D721Med (cell line): ENCODE results near the gene MICAL3.
"Not testable (repeated sequence)": the region's sequence is repeated elsewhere in the genome, so short reads cannot be mapped to it uniquely, and the experiment has no call there.

Experiments used
- DNase-seq: peaks from one replicate; pipeline ENCODE4 v3.0.0; 2011; ENCODE audit warnings: low spot score; ENCODE audit not compliant: insufficient read length
- FAIRE-seq: peaks from 2 replicates; lab custom pipeline; 2011; peaks lifted over from hg19 to GRCh38; lab: Jason Lieb, UNC
- TF ChIP-seq, protein P1 (sequence below): IDR thresholded peaks from 2 replicates; pipeline ENCODE4 v1.5.1; 2012; ENCODE audit warnings: mild to moderate bottlenecking, control low read depth; ENCODE audit not compliant: insufficient read depth; ENCODE audit errors: missing control alignments

MICAL3 gene

DNA sequence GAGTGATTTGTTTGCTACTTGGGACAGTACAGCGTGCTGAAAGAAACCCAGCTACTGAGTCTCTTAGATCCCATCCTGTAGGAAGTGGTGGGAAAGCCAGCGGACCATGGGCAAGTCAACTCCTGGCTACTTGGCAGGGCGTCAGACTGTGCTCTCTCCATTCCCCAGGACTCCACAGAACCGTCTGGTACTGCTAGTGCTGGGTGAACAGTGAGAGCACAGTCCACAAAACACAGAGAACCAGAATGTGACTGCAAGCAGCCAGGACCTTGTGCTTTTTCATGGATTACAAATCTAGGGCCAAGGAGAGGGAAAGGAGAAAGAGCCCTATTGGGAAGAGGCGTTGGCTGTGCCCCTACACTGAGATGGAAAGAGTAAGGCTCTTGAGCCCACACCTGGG, 260.3 kb downstream of the MICAL3 start:
- FAIRE-seq, result no peak
- DNase-seq, result no peak
- TF ChIP-seq, protein P1, sequence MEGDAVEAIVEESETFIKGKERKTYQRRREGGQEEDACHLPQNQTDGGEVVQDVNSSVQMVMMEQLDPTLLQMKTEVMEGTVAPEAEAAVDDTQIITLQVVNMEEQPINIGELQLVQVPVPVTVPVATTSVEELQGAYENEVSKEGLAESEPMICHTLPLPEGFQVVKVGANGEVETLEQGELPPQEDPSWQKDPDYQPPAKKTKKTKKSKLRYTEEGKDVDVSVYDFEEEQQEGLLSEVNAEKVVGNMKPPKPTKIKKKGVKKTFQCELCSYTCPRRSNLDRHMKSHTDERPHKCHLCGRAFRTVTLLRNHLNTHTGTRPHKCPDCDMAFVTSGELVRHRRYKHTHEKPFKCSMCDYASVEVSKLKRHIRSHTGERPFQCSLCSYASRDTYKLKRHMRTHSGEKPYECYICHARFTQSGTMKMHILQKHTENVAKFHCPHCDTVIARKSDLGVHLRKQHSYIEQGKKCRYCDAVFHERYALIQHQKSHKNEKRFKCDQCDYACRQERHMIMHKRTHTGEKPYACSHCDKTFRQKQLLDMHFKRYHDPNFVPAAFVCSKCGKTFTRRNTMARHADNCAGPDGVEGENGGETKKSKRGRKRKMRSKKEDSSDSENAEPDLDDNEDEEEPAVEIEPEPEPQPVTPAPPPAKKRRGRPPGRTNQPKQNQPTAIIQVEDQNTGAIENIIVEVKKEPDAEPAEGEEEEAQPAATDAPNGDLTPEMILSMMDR, result no peak

DNA sequence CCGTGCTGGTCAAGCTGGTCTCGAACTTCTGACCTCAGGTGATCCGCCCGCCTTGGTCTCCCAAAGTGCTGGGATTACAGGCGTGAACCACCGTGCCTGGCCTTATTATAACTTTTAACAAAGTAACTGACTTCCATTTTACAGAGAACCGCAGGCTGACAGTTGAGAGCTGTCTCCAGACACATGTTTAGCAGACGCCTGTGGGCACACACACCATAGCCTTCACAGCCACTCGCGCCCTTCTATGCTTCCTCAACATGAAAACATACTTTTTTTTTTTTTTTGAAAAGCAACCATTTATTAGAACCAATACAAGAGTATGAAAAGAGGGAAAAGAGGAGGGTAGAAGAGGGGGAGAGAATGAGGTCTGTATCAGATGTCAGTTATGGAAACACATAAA, 260.9 kb downstream of the MICAL3 start:
- FAIRE-seq, DNase-seq: not testable (repeated sequence)

DNA sequence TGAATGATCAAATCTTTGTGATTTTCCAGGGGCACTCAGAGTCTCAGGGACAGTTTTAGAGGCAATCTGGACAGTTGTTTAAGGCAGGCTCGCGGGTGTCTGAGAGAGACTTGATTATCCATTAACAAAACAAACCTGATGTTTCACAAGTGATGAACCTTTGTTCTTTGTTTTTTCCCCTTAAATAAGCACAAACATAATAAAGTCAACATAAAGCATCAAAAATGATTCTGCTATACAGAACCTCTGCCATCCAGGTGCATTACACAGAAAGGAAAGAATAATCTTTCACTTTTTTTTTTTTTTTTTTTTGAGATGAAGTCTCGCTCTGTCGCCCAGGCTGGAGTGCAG, 263.2 kb downstream of the MICAL3 start:
- DNase-seq, result no peak
- FAIRE-seq, result no peak
- TF ChIP-seq, protein P1, result no peak

DNA sequence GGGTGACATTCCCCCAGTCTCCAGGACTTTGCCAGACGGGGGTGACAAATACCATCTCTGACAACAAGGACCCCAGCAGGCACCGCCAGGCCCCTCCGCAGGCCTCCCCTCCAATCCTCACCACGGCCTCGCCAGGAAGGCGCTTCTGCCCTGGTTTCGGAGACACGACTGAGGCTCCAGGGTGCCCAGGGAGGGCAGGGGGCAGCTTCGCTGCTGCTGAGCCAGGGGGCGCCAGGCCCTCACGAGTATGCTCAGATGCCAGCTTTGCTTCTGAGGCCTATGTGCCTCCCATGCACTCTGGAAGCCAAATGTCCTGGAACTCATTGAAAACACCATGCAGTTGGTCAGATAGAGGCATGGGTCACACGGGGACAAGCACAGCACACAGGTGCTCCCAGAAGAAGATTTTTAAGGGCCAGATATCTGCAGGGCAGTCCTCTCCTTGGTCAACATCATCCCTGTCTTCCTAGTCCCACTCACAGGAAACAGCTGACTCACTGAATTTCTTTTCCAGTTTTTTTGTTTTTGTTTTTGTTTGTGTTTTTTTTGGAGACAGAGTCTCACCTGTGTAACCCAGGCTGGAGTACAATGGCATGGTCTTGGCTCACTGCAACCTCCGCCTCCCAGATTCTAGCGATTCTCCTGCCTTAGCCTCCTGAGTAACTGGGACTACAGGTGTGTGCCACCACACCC, 270.0 kb downstream of the MICAL3 start:
- no peak for DNase-seq
- no peak for FAIRE-seq
- TF ChIP-seq, protein P1, result peak; percentile 15

DNA sequence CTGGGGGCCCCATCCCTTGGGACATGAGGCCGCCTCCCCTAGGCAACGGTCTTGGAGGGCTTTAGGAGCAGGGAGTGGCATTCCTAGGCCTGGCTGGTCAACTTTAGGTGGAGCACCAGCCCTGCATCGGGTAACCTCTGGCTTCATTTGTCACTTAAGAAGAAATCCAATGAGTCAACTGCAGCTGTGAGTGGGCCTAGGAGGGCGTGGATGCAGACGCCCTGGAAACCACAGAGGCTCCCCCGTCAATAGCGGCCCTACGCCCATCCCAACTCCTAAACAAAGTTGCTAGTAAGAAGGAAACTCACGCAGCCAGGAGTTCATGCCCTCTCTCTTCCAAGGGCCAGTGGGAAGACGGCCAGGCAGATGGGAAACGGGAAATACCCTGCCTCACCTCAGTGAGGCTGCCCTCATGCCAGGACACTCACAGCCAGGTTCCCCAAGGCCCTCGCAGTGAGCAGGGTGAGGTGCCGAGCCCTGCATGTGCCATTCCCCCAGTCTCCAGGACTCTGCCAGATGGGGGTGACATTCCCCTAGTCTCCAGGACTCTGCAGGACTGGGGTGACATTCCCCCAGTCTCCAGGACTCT, 270.9 kb downstream of the MICAL3 start:
- DNase-seq (no peak), FAIRE-seq (no peak)
- TF ChIP-seq, protein P1, result no peak

DNA sequence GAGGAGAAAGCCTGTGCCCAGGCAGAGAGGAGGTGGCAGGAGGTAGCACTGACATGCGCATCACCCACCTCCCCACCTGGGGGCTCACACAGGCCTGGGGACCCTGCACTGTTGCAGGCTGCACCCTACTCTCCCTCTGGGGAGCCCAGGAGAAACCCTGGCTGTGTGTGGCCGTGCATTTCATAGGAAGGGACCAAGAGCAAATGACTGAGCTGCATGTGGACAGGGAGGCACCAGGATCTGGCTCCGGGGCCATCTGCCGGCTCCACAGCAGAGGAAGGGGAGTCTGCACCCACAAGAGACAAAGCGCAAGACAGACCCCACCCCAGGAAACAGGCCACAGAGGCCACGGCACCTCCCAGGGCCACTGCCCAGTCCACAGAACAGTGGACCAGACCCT, 272.8 kb downstream of the MICAL3 start:
- DNase-seq (no peak), FAIRE-seq (no peak)
- TF ChIP-seq, protein P1, result no peak

DNA sequence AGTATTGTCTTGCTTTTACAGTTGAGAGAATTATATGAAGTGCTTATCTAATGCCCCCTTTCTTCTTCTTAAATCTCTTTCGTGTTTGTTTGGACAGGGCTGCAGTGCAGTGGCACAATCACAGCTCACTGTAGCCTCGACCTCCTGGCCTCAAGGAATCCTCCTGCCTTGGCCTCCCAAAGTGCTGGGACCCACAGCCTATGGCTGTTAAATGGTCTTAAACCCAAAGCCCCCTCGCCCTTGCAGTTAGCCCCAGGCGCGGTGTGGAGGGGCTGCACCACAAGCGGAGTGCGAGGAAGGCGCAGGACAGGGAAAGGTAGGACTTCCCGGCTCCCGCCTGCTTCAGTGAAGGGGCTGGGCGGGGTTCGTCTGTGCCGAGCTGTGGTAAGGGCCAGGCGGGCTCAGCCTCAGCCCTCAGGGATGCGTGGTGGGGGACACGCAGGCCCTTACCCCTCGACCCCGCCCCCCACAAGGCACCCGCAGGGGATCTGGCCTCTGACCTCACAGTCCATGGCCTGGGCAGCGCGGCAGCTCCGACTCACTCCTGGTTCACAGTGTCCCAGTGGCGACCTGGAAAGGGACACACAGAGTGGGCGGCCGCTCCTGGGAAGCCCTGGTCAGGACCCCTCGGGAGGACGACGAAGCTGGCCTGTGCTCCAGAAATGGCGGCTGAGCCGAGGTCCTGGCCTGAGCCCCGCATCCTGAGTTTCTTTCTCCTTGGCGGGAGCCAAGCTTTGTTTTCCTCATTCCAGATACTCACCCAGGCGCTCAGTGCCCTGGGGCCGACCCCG, 274.6 kb downstream of the MICAL3 start:
- no peak for DNase-seq
- no peak for FAIRE-seq
- TF ChIP-seq, protein P1, result no peak
